Fibroblast of mammary gland (primary cell): ENCODE data around the gene C17orf113.

Experiments
- DNase-seq: peaks from one replicate; pipeline ENCODE4 v3.0.0-alpha.2; 2010; ENCODE audit warnings: low read depth
- H3K4me3 ChIP-seq: 2 replicates; pipeline ENCODE4 v1.5.1; 2011; ENCODE audit warnings: low read depth, mild to moderate bottlenecking, low read length, moderate library complexity; ENCODE audit not compliant: control insufficient read depth
- CTCF ChIP-seq: conservative IDR thresholded peaks from 2 replicates; pipeline ENCODE4 v1.5.1; 2011; ENCODE audit warnings: low read depth, low read length, inconsistent platforms; ENCODE audit not compliant: control insufficient read depth, insufficient read depth

The C17orf113 gene

GRCh38 chr17:42079541-42079940 is 29.1 kb upstream of the C17orf113 start:
- no peak for DNase-seq
- no peak overlapping the region for H3K4me3 ChIP-seq
- TF ChIP-seq CTCF, result no peak

- no peak overlapping the region for H3K4me3 ChIP-seq
- no peak for TF ChIP-seq CTCF
- no peak for DNase-seq
Observed at GRCh38 chr17:42078396-42079043, 28.1 kb upstream of the C17orf113 start.

- no peak overlapping the region for H3K4me3 ChIP-seq
- TF ChIP-seq CTCF, result no peak
- DNase-seq, result no peak
Observed at GRCh38 chr17:42077755-42078154, 27.4 kb upstream of the C17orf113 start.

GRCh38 chr17:42076797-42077559 is 26.6 kb upstream of the C17orf113 start:
- no peak for DNase-seq
- TF ChIP-seq CTCF, result no peak
- no peak overlapping the region for H3K4me3 ChIP-seq

GRCh38 chr17:42075789-42076188 is 25.4 kb upstream of the C17orf113 start:
- DNase-seq, result no peak
- TF ChIP-seq CTCF, result no peak
- no peak overlapping the region for H3K4me3 ChIP-seq

- no peak for TF ChIP-seq CTCF
- no peak for DNase-seq
- no peak overlapping the region for H3K4me3 ChIP-seq
Observed at GRCh38 chr17:42072323-42073187, 22.2 kb upstream of the C17orf113 start.
